Endodermal cell (in vitro differentiated cells): ENCODE results near the gene PLEKHO2. TPM values are rescaled to one million over a fixed set of nuclear protein-coding genes. Genes with fewer than 3 reads are reported as not detected.

Source experiments
- DNase-seq: peaks from one replicate; pipeline ENCODE4 v3.0.0-alpha.2; 2017
- H3K27ac ChIP-seq: 2 replicates; pipeline ENCODE4 v1.5.1; 2013; ENCODE audit warnings: mild to moderate bottlenecking, low read depth, low read length, moderate library complexity
- H3K27me3 ChIP-seq: 2 replicates; pipeline ENCODE4 v1.6.1; 2013; ENCODE audit warnings: mild to moderate bottlenecking, low read length, moderate library complexity; ENCODE audit not compliant: insufficient read depth, control insufficient read depth, poor library complexity, severe bottlenecking
- H3K36me3 ChIP-seq: 2 replicates; pipeline ENCODE4 v1.7.0; 2013; ENCODE audit warnings: mild to moderate bottlenecking, low read length, moderate library complexity; ENCODE audit not compliant: control insufficient read depth, insufficient read depth
- H3K4me1 ChIP-seq: one replicate; pipeline ENCODE4 v1.7.0; 2013; ENCODE audit warnings: low read length; ENCODE audit not compliant: control insufficient read depth, insufficient read depth
- H3K4me3 ChIP-seq: 2 replicates; pipeline ENCODE4 v1.5.1; 2013; ENCODE audit warnings: mild to moderate bottlenecking, low read length, moderate library complexity
- H3K9ac ChIP-seq: 2 replicates; pipeline ENCODE4 v1.6.1; 2013; ENCODE audit warnings: mild to moderate bottlenecking, low read length, moderate library complexity; ENCODE audit not compliant: poor library complexity, severe bottlenecking; ENCODE audit errors: extremely low read depth
- H3K9me3 ChIP-seq: 2 replicates; pipeline ENCODE4 v1.6.1; 2013; ENCODE audit warnings: mild to moderate bottlenecking, low read length, moderate library complexity; ENCODE audit not compliant: control insufficient read depth
- H3K27ac Mint-ChIP-seq: 2 replicates; pipeline ENCODE4 v1.8.0; 2020; ENCODE audit warnings: mixed read lengths
- H3K27me3 Mint-ChIP-seq: 2 replicates; pipeline ENCODE4 v1.8.0; 2021; ENCODE audit warnings: mild to moderate bottlenecking, mixed read lengths; ENCODE audit not compliant: insufficient read depth
- H3K36me3 Mint-ChIP-seq: 2 replicates; pipeline ENCODE4 v1.8.0; 2020; ENCODE audit warnings: low read depth, mixed read lengths
- H3K4me1 Mint-ChIP-seq: 2 replicates; pipeline ENCODE4 v1.8.0; 2020; ENCODE audit warnings: mixed read lengths
- H3K4me3 Mint-ChIP-seq: 2 replicates; pipeline ENCODE4 v1.8.0; 2020; ENCODE audit warnings: mild to moderate bottlenecking, moderate library complexity, mixed read lengths
- H3K9me3 Mint-ChIP-seq: 2 replicates; pipeline ENCODE4 v1.8.0; 2020; ENCODE audit warnings: mild to moderate bottlenecking, mixed read lengths
- CTCF ChIP-seq: fragments of 200-600 bp; sonication (generic); conservative IDR thresholded peaks from 2 replicates; pipeline ENCODE4 v1.5.0; 2021; ENCODE audit warnings: antibody characterized with exemption, mild to moderate bottlenecking
- WGBS, 2 experiments: methylation state at CpG; one replicate each; pipeline versions ENCODE4 v1.1.5 to v1.1.7; 2013; ENCODE audit warnings: missing lambda C conversion rate in 2 of 2, mixed read lengths in 1 of 2; ENCODE audit not compliant: insufficient coverage in 1 of 2, insufficient read length in 1 of 2; 5-methylcytosine and 5-hydroxymethylcytosine counted together
- total RNA-seq, 2 donors: library from RNA; stranded (reverse); fragmentation: NEBNext Ultra II Directional in 1 of 2; extraction: Animal tissue kit (Norgen Biotek cat#: 25700) in 1 of 2; gene quantifications; 2 replicates in 1 of 2; 3 replicates in 1 of 2; pipeline ENCODE4 v1.2.1, GENCODE V29; 2021

The PLEKHO2 gene
- total RNA-seq, 2 donors from 2014 or later, result 10.2 to 12.9 TPM

DNA sequence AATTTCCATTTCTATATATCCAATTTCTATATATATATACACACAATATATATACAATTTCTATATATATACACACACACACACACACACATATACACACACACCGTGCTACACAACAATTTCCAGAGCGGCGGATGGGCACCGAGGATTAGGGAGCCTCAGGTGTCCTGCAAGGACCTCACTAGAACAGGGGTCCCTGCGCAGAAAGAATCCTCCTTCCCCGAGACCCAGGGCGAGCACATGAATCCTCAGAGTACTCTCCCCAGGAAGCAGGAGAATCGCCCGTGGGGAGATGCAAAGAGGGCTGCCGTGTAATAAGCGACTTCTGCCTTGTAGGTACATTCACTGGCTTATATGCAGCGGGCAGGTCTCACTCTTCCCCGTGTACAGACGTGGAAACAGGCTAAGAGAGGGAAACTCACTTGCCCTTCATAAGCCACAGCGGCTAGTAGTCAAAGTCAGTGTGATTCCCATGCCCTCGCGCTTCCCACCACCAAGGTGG is 16.7 kb upstream of the PLEKHO2 start:
- H3K36me3 ChIP-seq, result peaks cover 9% of the 10 kb centered on the region
- peak overlapping the region; percentile 72 for H3K9ac ChIP-seq
- peak overlapping the region; percentile 88 for H3K4me3 Mint-ChIP-seq
- no peaks in the 10 kb centered on the region for H3K27me3 ChIP-seq
- peaks cover 18% of the 10 kb centered on the region for H3K36me3 Mint-ChIP-seq
- H3K27ac Mint-ChIP-seq, result peak overlapping the region; percentile 97
- DNase-seq, result peak; percentile 66
- H3K9me3 ChIP-seq, result no peaks in the 10 kb centered on the region
- H3K27ac ChIP-seq, result no peak overlapping the region
- WGBS, 2 experiments, result 1 to 2% methylated on average over 10 to 17 of the region's 17 CpGs
- H3K9me3 Mint-ChIP-seq, result no peaks in the 10 kb centered on the region
- peak overlapping the region; percentile 92 for H3K4me3 ChIP-seq
- TF ChIP-seq CTCF, result no peak
- no peaks in the 10 kb centered on the region for H3K4me1 ChIP-seq
- peaks cover 18% of the 10 kb centered on the region for H3K4me1 Mint-ChIP-seq
- no peaks in the 10 kb centered on the region for H3K27me3 Mint-ChIP-seq

GRCh38 chr15:64825431-64826294 is 16.1 kb upstream of the PLEKHO2 start, which contains the start of gene PIF1:
Gene PIF1, minus strand, starts transcription at chr15:64825647. Its CDS starts 1,312 bp downstream, at chr15:64824335.
- peak within 1 kb of the TSS; percentile 92 for H3K4me3 ChIP-seq
- no peaks in the 10 kb centered on the region for H3K9me3 Mint-ChIP-seq

DNA sequence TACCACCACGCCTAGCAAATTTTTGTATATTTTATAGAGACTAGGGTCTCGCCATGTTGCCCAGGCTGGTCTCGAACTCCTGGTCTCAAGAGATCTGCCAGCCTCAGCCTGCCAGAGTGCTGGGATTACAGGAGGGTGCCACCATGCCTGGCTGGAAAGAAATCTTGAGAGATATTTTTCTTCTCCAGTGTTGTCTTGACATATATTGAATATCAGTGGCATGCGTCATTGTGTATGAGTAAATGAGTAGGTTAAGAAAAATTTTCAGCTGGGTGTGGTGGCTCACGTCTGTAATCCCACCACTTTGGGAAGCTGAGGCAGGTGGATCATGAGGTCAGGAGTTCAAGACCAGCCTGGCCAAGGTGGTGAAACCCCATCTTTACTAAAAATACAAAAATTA is 12.7 kb upstream of the PLEKHO2 start:
- H3K4me3 ChIP-seq, result no peak overlapping the region
- H3K9me3 ChIP-seq, result no peaks in the 10 kb centered on the region
- Mint-ChIP-seq H3K9me3 (no peaks in the 10 kb centered on the region), H3K27me3 (no peaks in the 10 kb centered on the region), H3K27ac (no peak overlapping the region), H3K4me1 (peaks cover 9% of the 10 kb centered on the region), H3K36me3 (peaks cover 2% of the 10 kb centered on the region), H3K4me3 (no peak overlapping the region)
- H3K36me3 ChIP-seq, result no peaks in the 10 kb centered on the region
- H3K9ac ChIP-seq, result no peak overlapping the region
- no peaks in the 10 kb centered on the region for H3K27me3 ChIP-seq
- no peak overlapping the region for H3K27ac ChIP-seq
- DNase-seq, result no peak
- TF ChIP-seq CTCF, result no peak
- 96 to 97% methylated on average over 4 to 5 of the region's 5 CpGs for WGBS, 2 experiments
- no peaks in the 10 kb centered on the region for H3K4me1 ChIP-seq

More at GRCh38 chr15:64825431-64826294, 16.1 kb upstream of the PLEKHO2 start, which contains the start of gene PIF1:
- Mint-ChIP-seq H3K4me3 (peak within 1 kb of the TSS; percentile 88), H3K4me1 (peaks cover 18% of the 10 kb centered on the region), H3K27ac (peak within 1 kb of the TSS; percentile 97), H3K36me3 (peaks cover 13% of the 10 kb centered on the region), H3K27me3 (no peaks in the 10 kb centered on the region)
- DNase-seq, result peak; percentile 98
- Histone ChIP-seq H3K9ac (peak within 1 kb of the TSS; percentile 72), H3K36me3 (peaks cover 8% of the 10 kb centered on the region), H3K27me3 (no peaks in the 10 kb centered on the region), H3K4me1 (no peaks in the 10 kb centered on the region), H3K9me3 (no peaks in the 10 kb centered on the region), H3K27ac (peak within 1 kb of the TSS; percentile 74)
- TF ChIP-seq CTCF, result no peak
- WGBS, 2 experiments, result 1 to 5% methylated on average over 14 to 35 of the region's 35 CpGs
